Bronchial epithelial cell (primary cell): ENCODE measurements around the gene KIAA0513. TPM values are rescaled to one million over a fixed set of nuclear protein-coding genes. Genes with fewer than 3 reads are reported as not detected.
A peak's percentile ranks its signal among the peaks of the same experiment; 100 is the strongest.
"Not testable (repeated sequence)": the region's sequence is repeated elsewhere in the genome, so short reads cannot be mapped to it uniquely, and the experiment has no call there.

Experiments
- DNase-seq: peaks from one replicate; pipeline ENCODE4 v3.0.0-alpha.2; 2010; ENCODE audit warnings: low read depth
- FAIRE-seq: peaks from 2 replicates; lab custom pipeline; 2011; peaks lifted over from hg19 to GRCh38; lab: Jason Lieb, UNC
- H3K27me3 ChIP-seq: 2 replicates; pipeline ENCODE4 v1.5.1; 2011; ENCODE audit warnings: low read length; ENCODE audit not compliant: control insufficient read depth, insufficient read depth
- H3K36me3 ChIP-seq: 2 replicates; pipeline ENCODE4 v1.5.1; 2011; ENCODE audit warnings: low read length; ENCODE audit not compliant: control insufficient read depth, insufficient read depth
- H3K4me3 ChIP-seq: 2 replicates; pipeline ENCODE4 v1.5.1; 2011; ENCODE audit warnings: mild to moderate bottlenecking, low read depth, low read length, control low read depth
- total RNA-seq: library from RNA; depleted of rRNA; stranded (reverse); fragments of >200 nt; gene quantifications from 2 replicates; pipeline ENCODE4 v1.2.1, GENCODE V29; 2014
- TF ChIP-seq, protein P1 (sequence below): IDR thresholded peaks from 2 replicates; pipeline ENCODE4 v1.5.1; 2011; ENCODE audit warnings: mild to moderate bottlenecking, moderate library complexity, low read length, control low read depth, inconsistent platforms; ENCODE audit not compliant: insufficient read depth, severe bottlenecking

The KIAA0513 gene
- total RNA-seq, 1 donor from 2014 or later: 7.1 TPM

DNA sequence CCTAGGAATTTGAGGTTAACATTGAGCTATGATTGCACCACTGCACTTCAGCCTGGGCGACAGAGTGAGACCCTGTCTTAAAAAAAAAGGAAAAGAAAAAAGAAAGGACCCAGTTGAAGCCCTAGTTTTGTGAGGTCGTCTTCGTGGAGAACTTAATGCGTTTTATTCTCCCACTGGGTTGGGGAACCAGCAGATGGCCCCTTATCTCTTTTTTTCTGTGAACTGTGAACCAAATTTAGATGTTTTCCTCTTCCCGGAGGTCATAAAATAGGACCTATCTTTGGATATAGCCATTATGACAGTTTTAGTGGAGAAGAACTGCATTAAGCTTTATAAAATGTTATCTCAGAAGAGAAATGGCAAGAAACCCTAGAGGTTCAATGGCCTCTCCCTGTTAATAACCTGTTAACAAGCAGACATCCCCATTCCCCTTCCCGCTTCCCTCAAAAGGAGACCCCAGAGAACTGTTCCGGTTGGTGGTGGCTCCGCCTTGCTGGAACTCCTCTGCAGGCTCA is 23.5 kb downstream of the KIAA0513 start:
- no peak for FAIRE-seq
- Histone ChIP-seq H3K4me3 (no peak overlapping the region), H3K36me3 (no peaks in the 10 kb centered on the region), H3K27me3 (no peaks in the 10 kb centered on the region)
- no peak for DNase-seq
- TF ChIP-seq, protein P1, sequence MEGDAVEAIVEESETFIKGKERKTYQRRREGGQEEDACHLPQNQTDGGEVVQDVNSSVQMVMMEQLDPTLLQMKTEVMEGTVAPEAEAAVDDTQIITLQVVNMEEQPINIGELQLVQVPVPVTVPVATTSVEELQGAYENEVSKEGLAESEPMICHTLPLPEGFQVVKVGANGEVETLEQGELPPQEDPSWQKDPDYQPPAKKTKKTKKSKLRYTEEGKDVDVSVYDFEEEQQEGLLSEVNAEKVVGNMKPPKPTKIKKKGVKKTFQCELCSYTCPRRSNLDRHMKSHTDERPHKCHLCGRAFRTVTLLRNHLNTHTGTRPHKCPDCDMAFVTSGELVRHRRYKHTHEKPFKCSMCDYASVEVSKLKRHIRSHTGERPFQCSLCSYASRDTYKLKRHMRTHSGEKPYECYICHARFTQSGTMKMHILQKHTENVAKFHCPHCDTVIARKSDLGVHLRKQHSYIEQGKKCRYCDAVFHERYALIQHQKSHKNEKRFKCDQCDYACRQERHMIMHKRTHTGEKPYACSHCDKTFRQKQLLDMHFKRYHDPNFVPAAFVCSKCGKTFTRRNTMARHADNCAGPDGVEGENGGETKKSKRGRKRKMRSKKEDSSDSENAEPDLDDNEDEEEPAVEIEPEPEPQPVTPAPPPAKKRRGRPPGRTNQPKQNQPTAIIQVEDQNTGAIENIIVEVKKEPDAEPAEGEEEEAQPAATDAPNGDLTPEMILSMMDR: no peak

DNA sequence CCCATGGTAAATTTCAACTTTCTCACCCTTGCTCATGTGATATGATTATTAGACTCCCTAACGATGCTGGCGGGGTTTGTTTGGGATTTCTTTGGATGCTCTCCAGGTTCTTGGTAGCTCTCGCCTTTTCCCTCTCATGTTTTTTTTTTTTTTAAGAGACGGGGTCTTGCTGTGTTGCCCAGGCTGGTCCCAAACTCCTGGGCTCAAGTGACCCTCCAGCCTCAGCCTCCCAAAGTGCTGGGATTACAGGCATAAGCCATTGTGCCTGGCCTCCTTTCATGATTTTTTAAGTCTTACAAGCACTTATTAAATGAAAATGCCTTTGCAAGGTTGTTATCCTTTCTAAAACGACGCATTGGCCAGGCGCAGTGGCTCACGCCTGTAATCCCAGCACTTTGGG is 24.1 kb downstream of the KIAA0513 start:
- H3K36me3 ChIP-seq: no peaks in the 10 kb centered on the region
- H3K27me3 ChIP-seq: no peaks in the 10 kb centered on the region
- no peak for FAIRE-seq
- no peak for DNase-seq
- TF ChIP-seq, protein P1: no peak
- H3K4me3 ChIP-seq: no peak overlapping the region

DNA sequence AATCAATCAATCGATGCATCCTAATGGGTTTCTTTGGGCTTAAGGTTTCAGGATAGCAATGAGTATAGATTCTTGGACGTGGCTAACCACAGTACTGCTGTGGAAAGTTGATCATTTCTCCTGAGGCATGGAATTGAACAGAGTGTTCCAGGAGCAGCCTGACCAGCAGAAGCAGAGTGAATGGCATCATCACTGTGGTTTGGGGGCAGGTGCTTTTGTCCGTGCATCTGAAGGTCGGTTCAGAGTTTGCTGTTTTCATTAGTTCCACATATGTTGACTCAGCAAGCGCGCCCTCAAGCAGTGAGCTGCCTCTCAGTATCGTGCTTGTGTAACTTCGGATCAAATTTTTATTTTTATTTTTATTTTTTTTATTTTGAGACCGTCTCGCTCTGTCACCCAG is 24.9 kb downstream of the KIAA0513 start:
- TF ChIP-seq, protein P1: no peak
- DNase-seq (no peak), FAIRE-seq (no peak)
- no peak overlapping the region for H3K4me3 ChIP-seq
- no peaks in the 10 kb centered on the region for H3K36me3 ChIP-seq
- H3K27me3 ChIP-seq: no peaks in the 10 kb centered on the region

GRCh38 chr16:85054321-85054720 is 26.7 kb downstream of the KIAA0513 start:
- H3K36me3 ChIP-seq, FAIRE-seq, DNase-seq, H3K4me3 ChIP-seq, H3K27me3 ChIP-seq: not testable (repeated sequence)

GRCh38 chr16:85054948-85055492 is 27.4 kb downstream of the KIAA0513 start:
- TF ChIP-seq, protein P1: no peak
- DNase-seq: no peak
- no peak for FAIRE-seq
- no peaks in the 10 kb centered on the region for H3K27me3 ChIP-seq
- no peaks in the 10 kb centered on the region for H3K36me3 ChIP-seq
- H3K4me3 ChIP-seq: no peak overlapping the region

DNA sequence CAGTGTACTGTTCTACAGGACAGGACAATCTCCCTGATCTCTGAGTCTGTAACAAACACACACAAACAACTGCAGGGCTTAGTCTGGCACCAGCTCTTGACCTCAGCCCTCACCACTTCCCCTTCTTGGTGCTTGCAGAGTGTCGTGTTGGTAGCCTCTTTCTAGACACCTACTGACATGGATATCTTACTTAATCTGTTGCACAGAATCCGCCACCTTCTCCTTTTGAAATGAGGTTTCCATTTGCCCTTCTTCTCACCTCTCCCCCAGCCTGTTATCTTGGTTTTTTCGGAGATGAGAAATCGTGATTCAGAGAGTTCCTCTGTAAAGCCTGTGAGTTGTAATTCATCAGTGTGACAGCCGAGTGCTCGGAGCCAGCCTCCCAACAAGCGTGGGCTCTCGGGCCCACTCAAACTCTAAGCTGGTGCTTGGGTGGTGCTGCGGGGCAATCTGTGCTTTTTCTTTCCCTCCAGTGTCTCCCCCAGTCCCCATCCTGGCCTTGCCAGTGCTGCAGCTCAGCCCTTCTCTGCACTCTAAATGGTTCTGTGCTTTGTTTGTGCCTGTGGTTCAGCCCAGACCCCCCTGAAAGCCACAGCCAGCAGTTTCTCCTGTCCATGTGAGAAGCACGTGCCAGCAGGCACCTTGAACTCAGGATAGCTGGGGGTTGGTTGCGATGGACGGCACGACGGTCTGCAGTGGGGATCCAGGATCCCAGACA is 28.1 kb downstream of the KIAA0513 start:
- Histone ChIP-seq H3K36me3 (no peaks in the 10 kb centered on the region), H3K27me3 (no peaks in the 10 kb centered on the region), H3K4me3 (no peak overlapping the region)
- FAIRE-seq (no peak), DNase-seq (peak; percentile 17)
- TF ChIP-seq, protein P1: no peak
